Jurkat, Clone E6-1 (cell line): ENCODE data around the gene SNX33.
"Not testable (repeated sequence)": the region's sequence is repeated elsewhere in the genome, so short reads cannot be mapped to it uniquely, and the experiment has no call there.

ENCODE experiments used
- DNase-seq: peaks from one replicate; pipeline ENCODE4 v3.0.0-alpha.2; 2011; ENCODE audit warnings: low read depth, low spot score
- H3K4me3 ChIP-seq: 2 replicates; pipeline ENCODE4 v1.5.1; 2011; ENCODE audit warnings: mild to moderate bottlenecking, low read length, control low read depth, moderate library complexity

SNX33 gene

GRCh38 chr15:75694241-75695182 is 46.8 kb downstream of the SNX33 start:
- no peak for DNase-seq
- H3K4me3 ChIP-seq: no peak overlapping the region

- no peak overlapping the region for H3K4me3 ChIP-seq
- no peak for DNase-seq
Observed at GRCh38 chr15:75695220-75695619, 47.5 kb downstream of the SNX33 start.

GRCh38 chr15:75695634-75696310 is 48.1 kb downstream of the SNX33 start:
- H3K4me3 ChIP-seq: no peak overlapping the region
- DNase-seq: no peak

GRCh38 chr15:75696311-75696720 is 48.6 kb downstream of the SNX33 start:
- no peak overlapping the region for H3K4me3 ChIP-seq
- DNase-seq: no peak

- no peak for DNase-seq
- H3K4me3 ChIP-seq: no peak overlapping the region
Observed at GRCh38 chr15:75696854-75697259, 49.1 kb downstream of the SNX33 start.

GRCh38 chr15:75697523-75697922 is 49.8 kb downstream of the SNX33 start:
- no peak overlapping the region for H3K4me3 ChIP-seq
- DNase-seq: no peak

- not testable (repeated sequence) for H3K4me3 ChIP-seq, DNase-seq
Observed at GRCh38 chr15:75697974-75698747, 50.4 kb downstream of the SNX33 start.

GRCh38 chr15:75699517-75699916 is 51.8 kb downstream of the SNX33 start:
- not testable (repeated sequence) for DNase-seq, H3K4me3 ChIP-seq

- H3K4me3 ChIP-seq, DNase-seq: not testable (repeated sequence)
Observed at GRCh38 chr15:75699961-75700874, 52.5 kb downstream of the SNX33 start.

GRCh38 chr15:75701071-75702003 is 53.6 kb downstream of the SNX33 start:
- not testable (repeated sequence) for DNase-seq, H3K4me3 ChIP-seq

- DNase-seq: no peak
Observed at GRCh38 chr15:75702436-75702835, 54.7 kb downstream of the SNX33 start.

GRCh38 chr15:75703440-75704262 is 55.9 kb downstream of the SNX33 start:
- not testable (repeated sequence) for DNase-seq, H3K4me3 ChIP-seq

More at GRCh38 chr15:75702436-75702835, 54.7 kb downstream of the SNX33 start:
- no peak overlapping the region for H3K4me3 ChIP-seq

GRCh38 chr15:75704263-75704615 is 56.5 kb downstream of the SNX33 start:
- no peak for DNase-seq
- no peak overlapping the region for H3K4me3 ChIP-seq

- no peak overlapping the region for H3K4me3 ChIP-seq
- no peak for DNase-seq
Observed at GRCh38 chr15:75704618-75705017, 56.9 kb downstream of the SNX33 start.

GRCh38 chr15:75705375-75705774 is 57.7 kb downstream of the SNX33 start:
- H3K4me3 ChIP-seq, DNase-seq: not testable (repeated sequence)

GRCh38 chr15:75705854-75706681 is 58.4 kb downstream of the SNX33 start:
- no peak overlapping the region for H3K4me3 ChIP-seq
- DNase-seq: no peak
